NB4 (cell line): Measurements from ENCODE around the gene RCC1.

Experiments used
- DNase-seq: peaks from one replicate; pipeline ENCODE4 v3.0.0; 2010; ENCODE audit warnings: low read depth
- H3K4me3 ChIP-seq: one replicate; pipeline ENCODE4 v1.5.1; 2011; ENCODE audit warnings: mild to moderate bottlenecking, low read depth, low read length, moderate library complexity
- CTCF ChIP-seq: IDR thresholded peaks from one replicate; pipeline ENCODE4 v1.5.1; 2012; ENCODE audit warnings: low read depth, low read length
- MAX ChIP-seq: IDR thresholded peaks from 2 replicates; pipeline ENCODE4 v1.6.1; 2011; ENCODE audit warnings: low read depth, low read length
- MYC ChIP-seq: IDR thresholded peaks from 2 replicates; pipeline ENCODE4 v1.6.1; 2011; ENCODE audit warnings: low read depth, low read length
- POLR2A ChIP-seq: IDR thresholded peaks from 2 replicates; pipeline ENCODE4 v1.6.1; 2011; ENCODE audit warnings: mild to moderate bottlenecking; ENCODE audit not compliant: insufficient read length; ENCODE audit errors: extremely low read depth

The RCC1 gene

GRCh38 chr1:28526886-28527285 lies 21.0 kb downstream of the RCC1 start:
- no peak for DNase-seq
- TF ChIP-seq MYC = no peak
- TF ChIP-seq POLR2A = no peak
- TF ChIP-seq CTCF = no peak
- no peak for TF ChIP-seq MAX
- no peak overlapping the region for H3K4me3 ChIP-seq

GRCh38 chr1:28530456-28530855 lies 24.6 kb downstream of the RCC1 start:
- no peak overlapping the region for H3K4me3 ChIP-seq
- TF ChIP-seq MYC = no peak
- TF ChIP-seq MAX = no peak
- TF ChIP-seq CTCF = no peak
- no peak for DNase-seq

GRCh38 chr1:28534671-28535070 lies 28.8 kb downstream of the RCC1 start:
- DNase-seq = no peak
- H3K4me3 ChIP-seq = no peak overlapping the region
- TF ChIP-seq MYC = no peak
- TF ChIP-seq CTCF = no peak
- TF ChIP-seq POLR2A = no peak
- no peak for TF ChIP-seq MAX

- DNase-seq = no peak
- TF ChIP-seq MYC (no peak), MAX (no peak), POLR2A (no peak), CTCF (no peak)
- H3K4me3 ChIP-seq = no peak overlapping the region
Observed at GRCh38 chr1:28535180-28535579, 29.3 kb downstream of the RCC1 start.

- no peak for DNase-seq
- no peak overlapping the region for H3K4me3 ChIP-seq
- TF ChIP-seq CTCF (no peak), MYC (no peak), MAX (no peak), POLR2A (no peak)
Observed at GRCh38 chr1:28537457-28538199, 31.8 kb downstream of the RCC1 start.

- no peak for DNase-seq
- H3K4me3 ChIP-seq = no peak overlapping the region
- TF ChIP-seq MYC (no peak), MAX (no peak), POLR2A (no peak), CTCF (no peak)
Observed at GRCh38 chr1:28538286-28538685, 32.4 kb downstream of the RCC1 start.
